HepG2 (cell line): ENCODE measurements around the gene SNF8. TPM values are rescaled to one million over a fixed set of nuclear protein-coding genes. Genes with fewer than 3 reads are reported as not detected.

Source experiments
- ATF7-NPFF ChIP-seq: sonication (generic); formaldehyde crosslinking; IDR thresholded peaks from 2 replicates; pipeline ENCODE4 v1.8.1; 2023; ENCODE audit warnings: mild to moderate bottlenecking, low read depth, missing genetic modification reagents, moderate library complexity
- CTCF ChIP-seq: sonication (generic); formaldehyde crosslinking; IDR thresholded peaks from 2 replicates; pipeline ENCODE4 v1.5.0; 2020; ENCODE audit warnings: mild to moderate bottlenecking, missing genetic modification reagents, moderate library complexity
- E2F1 ChIP-seq: sonication (generic); formaldehyde crosslinking; IDR thresholded peaks from 2 replicates; pipeline ENCODE4 v1.5.0; 2020; ENCODE audit warnings: missing genetic modification reagents
- EHMT2 ChIP-seq: fragments of 200-600 bp; sonication (generic); IDR thresholded peaks from 2 replicates; pipeline ENCODE4 v1.7.0; 2017; ENCODE audit warnings: antibody characterized with exemption, low read depth, low read length, borderline replicate concordance
- FOXA3 ChIP-seq: IDR thresholded peaks from 2 replicates; pipeline ENCODE4 v1.6.1; 2016; ENCODE audit warnings: missing genetic modification reagents, missing compliant biosample characterization
- GABPB1 ChIP-seq: IDR thresholded peaks from 2 replicates; pipeline ENCODE4 v1.6.1; 2016; ENCODE audit warnings: mild to moderate bottlenecking, missing genetic modification reagents, moderate library complexity, missing compliant biosample characterization
- GATAD2A ChIP-seq: IDR thresholded peaks from 2 replicates; pipeline ENCODE4 v1.6.1; 2016
- HOXA3 ChIP-seq: sonication (generic); formaldehyde crosslinking; IDR thresholded peaks from 2 replicates; pipeline ENCODE4 v1.5.0; 2020; ENCODE audit warnings: missing genetic modification reagents
- KLF16 ChIP-seq, 2 experiments: sonication (generic) in 1 of 2; formaldehyde crosslinking in 1 of 2; IDR thresholded peaks; 2 replicates each; pipeline versions ENCODE4 v1.6.1 to v1.8.0; 2016 to 2023; ENCODE audit warnings: missing genetic modification reagents in 2 of 2, missing compliant biosample characterization in 1 of 2
- LCORL ChIP-seq, 2 experiments: fragments of 450-650 bp in 1 of 2; sonication (generic) in 1 of 2; formaldehyde crosslinking in 1 of 2; IDR thresholded peaks; 2 replicates each; pipeline versions ENCODE4 v1.5.0 to v1.6.1; 2017 to 2020; ENCODE audit warnings: antibody characterized with exemption in 1 of 2, missing genetic modification reagents in 1 of 2
- NCOA2 ChIP-seq: sonication (generic); formaldehyde crosslinking; IDR thresholded peaks from 2 replicates; pipeline ENCODE4 v1.8.0; 2022; ENCODE audit warnings: inconsistent platforms
- NR2F6 ChIP-seq, 2 experiments: IDR thresholded peaks; 2 replicates each; pipeline ENCODE4 v1.6.1; 2016; ENCODE audit warnings: antibody characterized with exemption in 1 of 2, mild to moderate bottlenecking in 1 of 2
- PHF5A ChIP-seq: IDR thresholded peaks from one replicate; pipeline ENCODE4 v1.6.1; 2018; ENCODE audit warnings: low read depth, missing genetic modification reagents; ENCODE audit not compliant: unreplicated experiment
- SALL2 ChIP-seq: sonication (generic); formaldehyde crosslinking; IDR thresholded peaks from 2 replicates; pipeline ENCODE4 v1.8.1; 2023; ENCODE audit warnings: mild to moderate bottlenecking, missing genetic modification reagents, inconsistent platforms
- STAG1 ChIP-seq: sonication (generic); formaldehyde crosslinking; IDR thresholded peaks from 2 replicates; pipeline ENCODE4 v1.4.0; 2020; ENCODE audit warnings: missing genetic modification reagents
- ZFX ChIP-seq: sonication (generic); formaldehyde crosslinking; IDR thresholded peaks from 2 replicates; pipeline ENCODE4 v1.4.0; 2020; ENCODE audit warnings: mild to moderate bottlenecking, low read depth, missing genetic modification reagents, moderate library complexity
- ZNF12 ChIP-seq: sonication (generic); formaldehyde crosslinking; IDR thresholded peaks from 2 replicates; pipeline ENCODE4 v1.5.0; 2020; ENCODE audit warnings: missing genetic modification reagents
- ZNF609 ChIP-seq: sonication (generic); formaldehyde crosslinking; IDR thresholded peaks from 2 replicates; pipeline ENCODE4 v1.4.0; 2020; ENCODE audit warnings: mild to moderate bottlenecking, missing genetic modification reagents, borderline replicate concordance
- ZNF709 ChIP-seq: sonication (generic); formaldehyde crosslinking; IDR thresholded peaks from 2 replicates; pipeline ENCODE4 v1.5.0; 2020; ENCODE audit warnings: mild to moderate bottlenecking, missing genetic modification reagents
- polyA plus RNA-seq, 8 experiments: library from polyadenylated mRNA; depleted of rRNA in 3 of 8; stranded (reverse) in 7 of 8; unstranded in 1 of 8; fragments of >200 nt; fragmentation: Illumina TruSeq in 4 of 8; extraction: Trizol in 4 of 8; gene quantifications; 2 replicates each; pipeline versions ENCODE4 v1.2.1 to v1.2.3, GENCODE V29; 2011 to 2016; ENCODE audit warnings: low read depth in 4 of 8, missing spikeins in 1 of 8, mixed read lengths in 1 of 8; ENCODE audit not compliant: insufficient read depth in 1 of 8
- total RNA-seq, 5 experiments: library from RNA; depleted of rRNA; stranded (reverse); fragments of >200 nt; fragmentation: Illumina TruSeq; extraction: Trizol; gene quantifications; 2 replicates each; pipeline ENCODE4 v1.2.3, GENCODE V29; 2016; ENCODE audit warnings: low read depth in 1 of 5

SNF8 gene
- total and polyA plus RNA-seq, 2 of the 13 experiments (the other 11 are each of a cell fraction or from before 2014, with no cell fraction given) = 114 to 153 TPM

GRCh38 chr17:48961516-48962233 lies 17.0 kb upstream of the SNF8 start (continued):
- TF ChIP-seq HOXA3 (CRISPR knock-in tag) (peak; percentile 43; the same call in 1 of the 2 replicates), GATAD2A (CRISPR knock-in tag) (peak; percentile 61; the same call in 1 of the 2 replicates), EHMT2 (no peak), KLF16 (CRISPR knock-in tag; IDR thresholded peaks at IDR 0.05) (peak in 1 of 2 experiments; percentile 2; a peak in 1 of 4 replicates), LCORL (IDR thresholded peaks at IDR 0.05) (no peak), LCORL (CRISPR knock-in tag; IDR thresholded peaks at IDR 0.05) (peak; percentile 73; the same call in 1 of the 2 replicates), CTCF (CRISPR knock-in tag) (0 out of 2 replicates have a peak, but pooled peaks have one; percentile 12), E2F1 (CRISPR knock-in tag) (0 out of 2 replicates have a peak, but pooled peaks have one; percentile 27), NR2F6 (IDR thresholded peaks at IDR 0.05) (peak; percentile 74), NR2F6 (CRISPR knock-in tag; IDR thresholded peaks at IDR 0.05) (peak; percentile 59), ATF7-NPFF (CRISPR knock-in tag) (no peak), SALL2 (CRISPR knock-in tag) (peak; percentile 31; the same call in 1 of the 2 replicates), ZNF609 (peak; percentile 34; the same call in 1 of the 2 replicates), NCOA2 (peak; percentile 40; the same call in 1 of the 2 replicates), ZNF709 (CRISPR knock-in tag) (0 out of 2 replicates have a peak, but pooled peaks have one; percentile 28), PHF5A (CRISPR knock-in tag) (peak; percentile 8), ZFX (no peak), FOXA3 (CRISPR knock-in tag) (no peak), STAG1 (CRISPR knock-in tag) (0 out of 2 replicates have a peak, but pooled peaks have one; percentile 12), GABPB1 (0 out of 2 replicates have a peak, but pooled peaks have one; percentile 20), ZNF12 (CRISPR knock-in tag) (0 out of 2 replicates have a peak, but pooled peaks have one; percentile 9)
